NK-92 (cell line): Measurements from ENCODE around the gene AADACL3.
"Not testable (repeated sequence)": the region's sequence is repeated elsewhere in the genome, so short reads cannot be mapped to it uniquely, and the experiment has no call there.

Experiments used
- DNase-seq: peaks from one replicate; lab custom pipeline; 2025; ENCODE audit not compliant: unreplicated experiment; lab: John Stamatoyannopoulos, UW

The AADACL3 gene

GRCh38 chr1:12713651-12714050, 2.3 kb upstream of the AADACL3 start:
- DNase-seq, result not testable (repeated sequence)

- no peak for DNase-seq
Measured at GRCh38 chr1:12714710-12715475, 1.0 kb upstream of the AADACL3 start.

GRCh38 chr1:12717301-12717838, 1.5 kb downstream of the AADACL3 start:
- no peak for DNase-seq

DNA sequence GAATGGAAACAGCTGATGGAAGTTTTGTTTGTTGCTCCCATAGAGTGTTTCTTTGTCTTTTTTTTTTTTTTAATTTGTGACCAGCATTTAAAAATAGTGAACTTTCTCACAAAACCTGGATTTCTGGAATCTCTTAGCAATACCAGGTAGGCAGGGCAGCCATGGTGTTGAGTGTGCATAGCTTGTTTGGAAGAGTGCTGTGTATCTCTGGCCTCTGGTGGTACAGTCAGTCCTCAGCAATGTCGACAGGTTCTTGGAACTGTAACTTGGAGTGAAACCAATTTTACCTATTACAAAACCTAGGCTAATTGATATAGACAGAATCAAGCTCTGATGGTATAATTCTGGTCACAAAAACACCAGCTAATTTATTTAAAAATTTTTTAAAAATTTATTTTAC, 6.7 kb downstream of the AADACL3 start:
- no peak for DNase-seq

DNA sequence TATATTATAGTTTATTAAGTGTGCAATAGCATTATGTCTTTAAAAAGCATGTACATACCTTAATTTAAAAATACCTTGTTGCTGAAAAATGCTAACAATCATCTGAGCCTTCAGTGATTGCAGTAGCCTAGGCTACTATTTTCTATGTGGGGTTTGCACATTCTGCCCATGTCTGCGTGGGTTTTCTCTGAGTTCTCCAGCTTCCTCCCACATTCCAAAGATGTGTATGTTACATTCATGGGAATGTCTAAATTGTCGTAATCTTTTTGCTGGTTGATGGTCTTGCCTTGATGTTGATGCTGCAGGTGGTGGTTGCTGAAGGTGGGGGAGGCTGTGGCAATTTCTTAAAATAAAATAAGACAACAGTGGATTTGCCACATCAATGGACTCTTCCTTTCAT, 12.5 kb downstream of the AADACL3 start:
- DNase-seq, result no peak

- no peak for DNase-seq
Measured at GRCh38 chr1:12730156-12730555, 14.2 kb downstream of the AADACL3 start.

DNA sequence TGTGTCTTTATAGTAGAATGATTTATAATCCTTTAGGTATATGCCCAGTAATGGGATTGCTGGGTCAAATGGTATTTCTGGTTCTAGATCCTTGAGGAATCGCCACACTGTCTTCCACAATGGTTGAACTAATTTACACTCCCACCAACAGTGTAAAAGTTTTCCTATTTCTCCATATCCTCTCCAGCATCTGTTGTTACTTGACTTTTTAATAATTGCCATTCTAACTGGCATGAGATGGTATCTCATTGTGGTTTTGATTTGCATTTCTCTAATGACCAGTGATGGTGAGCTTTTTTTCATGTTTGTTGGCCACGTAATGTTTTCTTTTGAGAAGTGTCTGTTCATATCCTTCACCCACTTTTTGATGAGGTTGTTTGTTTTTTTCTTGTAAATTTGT, 15.2 kb downstream of the AADACL3 start:
- not testable (repeated sequence) for DNase-seq

- DNase-seq, result no peak
Measured at GRCh38 chr1:12734651-12735050, 18.7 kb downstream of the AADACL3 start.

DNA sequence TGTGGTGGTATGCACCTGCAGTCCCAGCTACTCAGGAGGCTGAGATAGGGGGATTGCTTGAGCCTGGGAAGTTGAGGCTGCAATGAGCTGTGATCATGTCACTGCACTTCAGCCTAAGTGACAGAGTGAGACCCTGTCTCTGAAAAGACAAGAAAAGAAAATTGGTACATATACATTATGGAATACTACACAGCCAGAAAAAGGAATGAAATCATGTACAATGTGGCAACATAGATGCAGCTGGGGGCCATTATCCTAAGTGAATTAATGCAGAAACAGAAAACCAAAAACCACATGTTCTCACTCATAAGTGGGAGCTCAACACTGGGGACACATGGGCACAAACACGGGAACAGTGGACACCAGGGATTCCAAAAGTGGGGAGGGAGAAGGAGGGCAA, 23.0 kb downstream of the AADACL3 start:
- DNase-seq, result no peak

- no peak for DNase-seq
Measured at GRCh38 chr1:12739613-12740012, 23.7 kb downstream of the AADACL3 start.

GRCh38 chr1:12741946-12742345, 26.0 kb downstream of the AADACL3 start:
- no peak for DNase-seq

DNA sequence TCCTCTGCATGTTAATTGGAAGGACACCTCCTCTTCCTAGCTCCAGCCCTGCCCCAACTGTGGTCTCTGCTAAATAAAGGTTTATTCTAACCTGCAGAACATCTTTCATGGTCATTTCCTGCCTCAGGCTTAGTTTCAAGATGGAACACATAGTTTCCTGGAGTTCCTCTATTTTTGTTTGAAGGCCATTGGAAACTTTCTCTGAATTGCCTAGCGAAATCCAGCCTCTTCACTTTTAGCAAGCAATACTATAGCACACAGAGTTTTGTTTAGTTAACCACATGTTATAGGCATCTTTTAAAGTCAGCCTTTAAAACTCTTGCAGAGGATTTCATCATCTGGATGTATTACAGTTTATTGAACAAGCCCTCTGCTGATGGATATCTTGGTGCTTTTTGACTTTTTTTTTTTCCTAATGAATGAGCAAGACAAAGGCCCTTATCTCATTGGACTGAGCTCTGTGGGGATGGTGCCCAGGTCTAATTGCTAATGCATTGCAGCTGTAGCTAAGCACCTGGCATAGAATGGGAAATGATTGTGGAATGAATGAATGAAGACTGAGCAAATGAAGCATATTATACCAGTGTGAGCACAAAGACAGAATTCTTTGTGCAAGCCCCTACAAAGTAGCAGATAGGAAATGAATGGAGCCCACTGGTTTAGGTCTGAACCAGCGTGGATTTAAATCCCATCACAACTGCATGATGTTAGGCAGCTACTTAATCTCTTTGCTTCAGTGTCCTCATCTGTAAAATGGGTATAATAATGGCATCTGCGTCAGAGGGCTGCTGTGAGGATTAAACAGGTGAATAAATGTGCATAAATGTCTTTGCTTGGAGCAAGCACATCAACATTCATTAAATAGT, 29.4 kb downstream of the AADACL3 start:
- no peak for DNase-seq

GRCh38 chr1:12745992-12746323, 30.0 kb downstream of the AADACL3 start, which contains the start of gene CFAP107:
Gene CFAP107, plus strand, starts transcription at chr1:12746200. Its CDS starts 231 bp downstream, at chr1:12746431.
- DNase-seq, result no peak

- DNase-seq, result no peak
Measured at GRCh38 chr1:12748778-12749355, 33.0 kb downstream of the AADACL3 start.

DNA sequence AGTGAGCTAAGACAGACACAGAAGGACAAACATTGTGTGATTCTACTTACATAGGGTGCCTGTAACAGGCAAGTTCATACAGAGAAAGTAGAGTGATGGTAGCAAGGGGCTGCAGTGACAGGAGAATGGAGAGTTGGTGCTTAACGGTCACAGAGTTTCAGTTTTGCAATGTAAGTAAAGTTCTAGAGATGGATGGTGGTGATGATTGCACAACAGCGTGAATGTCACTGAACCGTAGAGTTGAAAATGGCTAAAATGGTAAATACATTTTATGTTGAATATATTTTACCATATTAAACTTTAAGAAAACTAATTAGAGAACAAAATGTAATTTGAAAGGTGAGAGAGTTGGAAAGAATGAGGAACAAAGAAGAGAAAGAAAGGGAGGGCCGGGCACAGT, 38.8 kb downstream of the AADACL3 start:
- DNase-seq, result no peak

DNA sequence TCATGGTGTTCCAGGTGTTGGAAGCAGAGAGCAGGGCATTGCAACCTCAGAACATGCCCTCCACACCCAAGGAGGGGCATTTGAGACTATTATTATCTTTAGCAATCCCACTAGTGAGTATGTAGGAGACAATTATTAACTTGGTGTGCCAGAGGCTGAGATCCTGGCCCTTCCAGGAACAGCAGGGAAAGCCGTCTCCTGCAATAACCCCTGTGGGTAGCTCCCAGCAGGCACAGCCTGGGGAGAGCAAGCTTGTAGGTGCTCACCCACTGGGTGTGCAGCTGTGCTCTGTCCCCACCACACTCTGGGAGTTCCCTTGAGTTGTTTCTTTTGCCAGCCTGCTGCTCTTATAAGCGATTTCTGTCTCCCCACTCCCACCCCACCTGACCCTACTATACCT, 40.4 kb downstream of the AADACL3 start:
- DNase-seq, result no peak

GRCh38 chr1:12756768-12757413, 41.0 kb downstream of the AADACL3 start:
- no peak for DNase-seq

GRCh38 chr1:12757836-12758235, 41.9 kb downstream of the AADACL3 start:
- no peak for DNase-seq

GRCh38 chr1:12760256-12760795, 44.4 kb downstream of the AADACL3 start:
- DNase-seq, result no peak

- no peak for DNase-seq
Measured at GRCh38 chr1:12761781-12762180, 45.9 kb downstream of the AADACL3 start.

DNA sequence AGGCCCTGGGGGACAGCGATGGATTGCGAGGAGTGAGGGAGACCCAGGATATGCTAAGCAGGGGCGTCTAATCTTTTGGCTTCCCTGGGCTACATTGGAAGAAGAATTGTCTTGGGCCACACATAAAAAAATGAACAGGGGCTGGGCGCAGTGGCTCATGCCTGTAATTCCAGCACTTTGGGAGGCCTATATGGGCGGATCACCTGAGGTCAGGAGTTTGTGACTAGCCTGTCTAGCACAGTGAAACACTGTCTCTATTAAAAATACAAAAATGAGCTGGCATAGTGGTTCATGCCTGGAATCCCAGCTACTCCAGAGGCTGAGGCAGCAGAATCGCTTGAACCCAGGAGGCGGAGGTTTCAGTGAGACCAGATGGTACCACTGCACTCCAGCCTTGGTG, 46.9 kb downstream of the AADACL3 start:
- DNase-seq, result no peak
